ENCODE data around the gene IFI27.
"Not testable (repeated sequence)": the region's sequence is repeated elsewhere in the genome, so short reads cannot be mapped to it uniquely, and the experiment has no call there.

The IFI27 gene

GRCh38 chr14:94126800-94127199 is 16.3 kb downstream of the IFI27 start:
- no peak for DNase-seq

- no peak for DNase-seq
Observed at GRCh38 chr14:94127330-94127729, 16.8 kb downstream of the IFI27 start.

- DNase-seq, result no peak
Observed at GRCh38 chr14:94128216-94128839, 17.8 kb downstream of the IFI27 start.

- DNase-seq, result peak; percentile 64
Observed at GRCh38 chr14:94129111-94129757, 18.7 kb downstream of the IFI27 start, which contains the start of gene IFI27L2. TSS of gene IFI27L2 (minus strand) at chr14:94129604. CDS start at chr14:94129564, 40 bp downstream.

- DNase-seq, result peak; percentile 22
Observed at GRCh38 chr14:94129758-94130414, 19.4 kb downstream of the IFI27 start.

GRCh38 chr14:94132285-94132887 is 21.9 kb downstream of the IFI27 start:
- peak; percentile 59 for DNase-seq

GRCh38 chr14:94135476-94135875 is 24.9 kb downstream of the IFI27 start:
- DNase-seq, result no peak

GRCh38 chr14:94136575-94137331 is 26.2 kb downstream of the IFI27 start:
- DNase-seq, result peak; percentile 69

- DNase-seq, result no peak
Observed at GRCh38 chr14:94138251-94138650, 27.7 kb downstream of the IFI27 start.

- DNase-seq, result no peak
Observed at GRCh38 chr14:94139006-94139405, 28.5 kb downstream of the IFI27 start.

GRCh38 chr14:94139421-94139820 is 28.9 kb downstream of the IFI27 start:
- no peak for DNase-seq

- DNase-seq, result no peak
Observed at GRCh38 chr14:94142247-94142646, 31.7 kb downstream of the IFI27 start.

- DNase-seq, result no peak
Observed at GRCh38 chr14:94142836-94143235, 32.3 kb downstream of the IFI27 start.

- no peak for DNase-seq
Observed at GRCh38 chr14:94143239-94143638, 32.7 kb downstream of the IFI27 start.

- DNase-seq, result no peak
Observed at GRCh38 chr14:94143711-94144110, 33.2 kb downstream of the IFI27 start.

- peak; percentile 67 for DNase-seq
Observed at GRCh38 chr14:94144765-94145164, 34.2 kb downstream of the IFI27 start.

GRCh38 chr14:94145902-94146527 is 35.5 kb downstream of the IFI27 start:
- DNase-seq, result no peak

GRCh38 chr14:94152676-94153075 is 42.1 kb downstream of the IFI27 start:
- DNase-seq, result no peak

GRCh38 chr14:94153750-94154342 is 43.3 kb downstream of the IFI27 start:
- no peak for DNase-seq

GRCh38 chr14:94156143-94156542 is 45.6 kb downstream of the IFI27 start:
- not testable (repeated sequence) for DNase-seq

- DNase-seq, result no peak
Observed at GRCh38 chr14:94157197-94157596, 46.7 kb downstream of the IFI27 start.

All from MV-4-11 (cell line).